Mucosa of stomach (tissue), 1 donor: ENCODE results near the gene TRMT44.

Source experiments
- H3K27me3 ChIP-seq: one replicate; pipeline ENCODE4 v1.7.0; 2013; ENCODE audit warnings: mild to moderate bottlenecking, low read length; ENCODE audit not compliant: control insufficient read depth, insufficient read depth
- H3K36me3 ChIP-seq: one replicate; pipeline ENCODE4 v1.7.0; 2013; ENCODE audit warnings: low read length; ENCODE audit not compliant: control insufficient read depth, insufficient read depth
- H3K4me1 ChIP-seq: one replicate; pipeline ENCODE4 v1.7.0; 2013; ENCODE audit warnings: mild to moderate bottlenecking, low read length; ENCODE audit not compliant: control insufficient read depth, insufficient read depth
- H3K4me3 ChIP-seq: one replicate; pipeline ENCODE4 v1.7.0; 2013; ENCODE audit warnings: low read length
- H3K9ac ChIP-seq: one replicate; pipeline ENCODE4 v1.7.0; 2013; ENCODE audit warnings: mild to moderate bottlenecking, low read length, moderate library complexity
- H3K9me3 ChIP-seq: one replicate; pipeline ENCODE4 v1.7.0; 2013; ENCODE audit warnings: mild to moderate bottlenecking, low read length, moderate library complexity; ENCODE audit not compliant: control insufficient read depth
- donor health status: Pancreatic carcinoma.

Gene TRMT44

DNA sequence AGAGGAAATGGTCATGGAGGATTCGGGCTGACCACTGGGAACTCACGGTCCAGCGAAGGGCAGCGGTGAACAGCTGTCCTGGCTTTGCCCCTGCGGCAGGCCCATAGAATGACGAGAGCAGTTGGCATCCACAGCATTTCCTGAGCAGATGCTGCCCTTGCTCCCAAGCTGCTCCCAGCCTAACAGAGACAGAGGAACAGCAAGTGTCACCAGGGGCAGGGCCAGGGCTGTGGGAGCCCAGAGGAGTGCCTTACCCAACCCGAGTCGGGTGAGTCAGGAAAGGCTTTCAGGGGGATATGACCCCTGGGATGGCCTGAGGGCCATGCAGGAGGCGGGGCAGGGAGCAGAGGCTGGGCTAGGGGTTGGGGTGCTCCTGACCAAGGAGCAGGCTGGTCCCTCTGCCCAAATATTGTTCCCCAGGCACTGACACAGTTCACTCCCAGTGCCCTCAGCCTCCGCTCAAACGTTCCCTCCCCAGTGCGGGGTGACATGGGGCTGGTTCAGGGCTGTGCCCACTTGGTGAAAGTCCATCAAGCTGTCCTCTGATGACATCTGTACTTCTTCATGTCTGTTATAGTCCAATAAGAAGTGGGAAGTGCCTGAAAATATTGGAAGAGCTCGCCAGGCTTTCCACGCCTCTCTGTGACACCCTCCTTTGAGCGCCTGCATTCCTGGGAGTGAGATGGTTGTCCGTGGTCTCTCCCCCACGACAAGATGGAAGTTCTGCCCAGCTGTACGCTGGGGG is 74.9 kb downstream of the TRMT44 start:
- Histone ChIP-seq H3K27me3 (no peaks in the 10 kb centered on the region), H3K4me3 (no peak overlapping the region), H3K36me3 (no peaks in the 10 kb centered on the region), H3K9ac (no peak overlapping the region), H3K4me1 (no peaks in the 10 kb centered on the region), H3K9me3 (no peaks in the 10 kb centered on the region)

DNA sequence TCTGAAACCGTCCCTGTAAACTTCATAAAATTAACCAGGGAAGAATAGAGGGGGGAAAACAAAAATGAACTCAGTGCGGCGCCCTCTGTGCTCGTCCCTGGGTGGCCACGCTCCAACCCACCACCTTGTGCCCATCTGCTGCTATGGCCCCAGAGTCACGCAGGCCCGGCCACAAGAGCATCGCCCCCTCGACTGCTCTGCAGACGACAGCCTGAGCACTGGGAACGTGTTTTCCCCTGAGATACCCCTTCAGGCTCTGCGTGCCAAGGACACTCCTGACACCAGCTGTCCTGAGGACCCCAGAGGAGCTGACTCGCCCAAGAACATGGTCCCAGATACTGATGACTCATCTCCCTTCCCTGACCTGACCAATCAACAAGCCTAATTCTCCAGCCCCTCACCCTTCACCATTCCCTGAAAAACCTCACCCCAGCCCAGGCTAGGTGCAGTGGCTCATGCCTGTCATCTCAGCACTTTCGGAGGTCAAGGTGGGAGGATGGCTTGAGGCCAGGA is 75.5 kb downstream of the TRMT44 start:
- Histone ChIP-seq H3K9me3 (no peaks in the 10 kb centered on the region), H3K27me3 (no peaks in the 10 kb centered on the region), H3K9ac (no peak overlapping the region), H3K4me1 (no peaks in the 10 kb centered on the region), H3K36me3 (no peaks in the 10 kb centered on the region), H3K4me3 (no peak overlapping the region)

DNA sequence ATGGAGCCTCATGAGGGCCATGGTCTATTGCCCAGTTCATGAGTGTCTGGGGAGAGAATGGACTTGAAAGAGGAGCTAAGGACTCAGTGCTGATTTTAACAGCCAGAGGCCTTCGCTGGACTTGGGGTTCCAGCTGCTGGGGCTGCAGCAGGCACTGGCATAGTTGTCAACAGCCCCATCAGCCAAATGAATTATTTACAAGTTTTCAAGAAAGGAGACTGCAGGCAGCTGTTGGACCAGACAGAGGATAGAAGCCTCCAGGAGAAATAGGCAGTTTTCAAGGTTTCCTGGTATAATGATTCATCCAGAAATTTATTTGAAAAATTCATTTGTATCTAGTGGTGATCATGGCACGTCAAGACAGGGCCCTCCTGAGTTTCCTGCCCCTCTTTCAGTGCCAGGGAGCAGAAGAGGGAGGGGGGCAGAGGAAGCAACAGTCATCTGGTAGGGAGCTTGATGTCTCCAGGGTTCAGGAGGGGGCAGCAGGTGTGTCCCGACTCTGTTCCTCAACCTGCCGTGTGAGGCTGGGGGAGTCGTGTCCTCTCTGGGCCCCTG is 76.5 kb downstream of the TRMT44 start:
- H3K36me3 ChIP-seq, result no peaks in the 10 kb centered on the region
- H3K4me1 ChIP-seq, result no peaks in the 10 kb centered on the region
- no peak overlapping the region for H3K9ac ChIP-seq
- H3K4me3 ChIP-seq, result no peak overlapping the region
- no peaks in the 10 kb centered on the region for H3K27me3 ChIP-seq
- no peaks in the 10 kb centered on the region for H3K9me3 ChIP-seq

DNA sequence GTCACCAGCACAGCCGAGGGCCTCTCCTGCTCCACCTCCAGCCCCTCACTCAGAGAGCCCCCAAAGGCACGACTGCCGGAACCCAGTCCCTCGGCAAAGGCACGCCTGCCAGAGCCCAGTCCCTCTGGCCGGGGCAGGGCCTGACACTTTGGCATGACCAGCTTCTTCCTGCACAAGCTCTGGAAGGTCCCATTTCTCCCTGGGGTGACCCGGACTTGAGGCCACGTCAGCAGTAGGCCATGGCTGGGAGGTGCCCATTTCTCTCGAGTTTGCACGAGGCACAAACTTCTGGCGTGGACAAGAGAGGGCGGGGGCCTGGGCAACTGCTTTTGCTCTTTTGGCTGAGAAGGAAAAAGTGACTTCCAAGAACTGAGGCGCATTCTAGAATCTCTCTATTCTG is 77.4 kb downstream of the TRMT44 start:
- Histone ChIP-seq H3K27me3 (no peaks in the 10 kb centered on the region), H3K4me3 (no peak overlapping the region), H3K9ac (no peak overlapping the region), H3K4me1 (no peaks in the 10 kb centered on the region), H3K9me3 (no peaks in the 10 kb centered on the region), H3K36me3 (no peaks in the 10 kb centered on the region)

DNA sequence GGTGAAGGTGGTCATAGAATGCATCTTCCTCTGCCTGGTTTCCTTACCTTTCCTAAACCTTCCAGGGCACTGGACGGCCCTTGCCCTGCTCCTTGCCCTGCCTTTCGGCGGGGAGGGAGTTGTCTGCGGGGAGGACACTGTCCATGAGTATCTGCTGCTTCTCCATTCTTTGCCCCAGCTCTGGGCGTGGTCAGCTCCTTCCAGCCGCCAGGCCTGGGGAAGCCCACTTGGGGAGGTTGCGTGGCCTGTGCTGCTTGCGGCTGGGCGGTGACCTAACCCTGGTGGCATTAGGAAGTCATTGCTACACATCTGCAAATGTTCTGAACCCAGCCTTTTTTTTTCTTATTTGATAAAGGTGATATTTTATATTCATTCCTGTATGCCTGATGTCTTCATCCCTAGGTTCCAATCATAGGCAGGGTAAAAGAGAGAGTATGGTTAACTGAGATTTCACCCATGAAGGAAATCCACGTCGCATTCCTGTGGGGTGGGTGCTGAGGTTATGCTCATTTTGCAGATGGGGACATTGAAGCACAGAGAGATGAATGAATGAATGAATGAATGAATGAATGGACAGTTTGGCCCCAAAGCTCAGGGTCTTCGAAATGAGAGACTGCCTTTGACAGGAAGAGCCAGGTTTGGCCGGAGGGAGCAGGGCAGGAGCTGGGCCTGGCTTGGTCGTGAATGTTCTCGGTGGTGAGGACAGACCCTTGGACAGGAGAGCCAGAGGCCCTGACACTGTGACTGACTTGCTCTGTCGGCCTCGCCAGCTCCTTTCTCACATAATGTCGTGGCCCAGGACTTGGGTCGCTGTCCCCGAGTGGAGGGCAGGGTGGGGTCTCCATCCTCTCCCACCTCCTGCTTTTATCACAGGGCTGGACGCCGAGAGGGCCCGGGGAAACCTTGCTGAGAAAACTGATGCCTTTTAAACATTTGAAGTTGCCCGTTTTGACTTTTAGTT is 81.9 kb downstream of the TRMT44 start:
- Histone ChIP-seq H3K4me1 (no peaks in the 10 kb centered on the region), H3K9ac (no peak overlapping the region), H3K36me3 (no peaks in the 10 kb centered on the region), H3K9me3 (no peaks in the 10 kb centered on the region), H3K27me3 (no peaks in the 10 kb centered on the region), H3K4me3 (no peak overlapping the region)

DNA sequence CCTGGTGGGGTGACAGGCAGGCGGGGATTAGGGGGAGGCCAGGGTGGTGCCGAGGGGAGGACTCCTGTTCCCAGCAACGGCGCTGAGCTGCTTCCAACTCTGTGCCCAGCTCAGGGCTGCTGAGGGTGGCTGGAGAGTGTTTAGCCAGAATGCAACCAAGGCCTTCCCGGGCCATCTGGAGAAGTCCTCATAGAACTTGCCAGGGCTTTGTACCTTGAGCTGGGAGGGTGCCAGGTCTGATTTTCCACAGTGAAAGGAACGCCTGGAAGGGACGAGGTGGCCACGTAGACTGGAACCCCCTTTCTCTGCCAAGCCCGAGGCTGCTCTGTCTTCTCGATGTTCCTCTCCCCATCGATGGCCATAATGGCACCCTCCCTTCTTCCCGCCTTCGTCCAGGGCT is 82.6 kb downstream of the TRMT44 start:
- H3K36me3 ChIP-seq, result no peaks in the 10 kb centered on the region
- no peak overlapping the region for H3K9ac ChIP-seq
- H3K9me3 ChIP-seq, result no peaks in the 10 kb centered on the region
- no peak overlapping the region for H3K4me3 ChIP-seq
- no peaks in the 10 kb centered on the region for H3K27me3 ChIP-seq
- no peaks in the 10 kb centered on the region for H3K4me1 ChIP-seq

DNA sequence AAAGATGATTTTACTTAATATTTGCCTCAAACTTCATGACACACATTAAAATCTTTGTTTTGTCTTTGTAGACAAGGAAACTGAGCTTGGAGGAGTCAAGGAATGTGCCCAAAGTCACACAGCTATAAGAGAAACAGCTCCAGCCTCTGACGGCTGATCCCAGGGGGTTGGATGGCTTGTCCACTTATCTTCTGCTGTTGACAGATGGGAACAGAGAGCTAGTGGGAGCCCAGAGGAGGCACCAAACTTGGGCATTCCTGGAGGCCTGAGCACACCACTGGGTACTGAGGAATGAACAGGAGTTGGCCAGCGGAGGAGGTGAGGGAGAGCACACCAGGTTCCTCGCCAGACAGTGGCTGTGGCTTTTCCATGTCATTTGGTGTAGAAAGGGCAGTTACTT is 83.2 kb downstream of the TRMT44 start:
- Histone ChIP-seq H3K9me3 (no peaks in the 10 kb centered on the region), H3K36me3 (no peaks in the 10 kb centered on the region), H3K27me3 (no peaks in the 10 kb centered on the region), H3K4me1 (no peaks in the 10 kb centered on the region), H3K4me3 (no peak overlapping the region), H3K9ac (no peak overlapping the region)

DNA sequence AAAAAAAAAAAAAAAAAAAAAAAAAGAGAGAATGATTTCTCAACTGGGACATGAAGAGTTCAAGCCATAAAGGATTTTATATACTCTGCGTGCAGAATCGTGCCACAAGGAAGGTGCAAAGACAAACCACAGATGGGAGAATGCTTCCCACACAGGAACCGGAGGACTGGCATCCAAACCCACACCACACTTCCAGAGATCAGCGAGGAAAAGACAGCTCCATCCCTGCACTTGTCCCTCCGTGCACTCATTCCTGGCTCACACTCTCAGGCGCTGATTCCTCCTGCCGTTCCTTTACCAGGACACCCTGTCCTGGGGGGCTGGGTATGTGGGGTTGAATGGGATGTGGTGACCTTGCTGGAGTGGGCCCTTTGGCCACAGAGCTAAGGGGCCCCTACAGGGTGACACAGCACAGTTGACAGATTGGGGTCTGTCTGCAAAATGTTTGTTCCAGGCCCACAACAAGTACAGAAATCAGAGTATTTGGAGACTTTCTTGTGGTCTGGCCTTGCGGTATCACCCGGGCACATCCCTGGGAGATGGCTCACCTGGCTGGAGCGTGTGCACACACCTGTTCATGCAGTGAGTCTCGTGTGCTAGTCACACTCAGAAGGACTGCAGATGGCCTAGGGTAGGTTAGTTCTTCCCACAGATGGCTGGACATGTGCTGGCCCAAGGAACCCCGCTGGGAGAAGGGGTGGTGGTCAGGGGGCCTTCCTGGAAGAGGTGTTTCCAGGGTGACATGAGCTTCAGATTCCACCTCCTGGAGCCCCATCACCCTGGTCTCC is 84.2 kb downstream of the TRMT44 start:
- Histone ChIP-seq H3K4me1 (no peaks in the 10 kb centered on the region), H3K27me3 (no peaks in the 10 kb centered on the region), H3K9ac (no peak overlapping the region), H3K4me3 (no peak overlapping the region), H3K36me3 (no peaks in the 10 kb centered on the region), H3K9me3 (no peaks in the 10 kb centered on the region)

DNA sequence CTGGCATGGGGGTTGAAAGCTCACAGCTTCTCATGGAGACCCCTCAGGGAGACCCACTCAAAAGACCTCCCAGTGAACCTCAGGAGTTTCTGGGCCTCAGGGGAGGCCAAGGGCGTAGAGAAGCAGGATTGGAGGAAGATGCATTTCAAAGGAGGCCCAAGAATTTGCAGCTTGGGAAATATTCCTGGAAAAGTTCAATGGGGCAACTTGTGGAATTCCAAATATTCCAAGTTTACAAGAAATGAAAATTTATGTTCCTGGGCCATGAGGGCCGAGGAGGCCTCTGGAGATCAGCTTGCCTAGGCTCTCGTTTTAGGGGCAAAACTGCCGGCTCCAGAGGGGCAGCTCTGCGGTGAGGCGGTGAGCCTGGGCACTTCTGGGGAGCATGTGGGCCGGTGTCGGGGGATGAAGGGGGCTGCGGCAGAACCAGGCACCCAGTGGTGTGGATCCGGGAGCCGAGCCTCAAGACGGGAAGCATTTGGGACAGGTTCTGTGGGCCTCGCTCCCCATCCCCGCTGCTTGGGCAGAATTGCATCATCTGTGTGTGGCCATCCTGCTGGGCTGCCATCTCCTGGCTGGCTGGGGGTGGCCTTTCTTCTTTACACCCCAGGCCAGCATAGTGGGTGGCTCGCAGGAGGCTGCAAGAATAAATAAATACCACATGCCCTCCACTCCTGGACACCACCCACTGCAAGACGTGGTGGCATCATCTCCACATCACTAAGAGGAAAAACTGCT is 85.0 kb downstream of the TRMT44 start:
- no peaks in the 10 kb centered on the region for H3K4me1 ChIP-seq
- H3K36me3 ChIP-seq, result no peaks in the 10 kb centered on the region
- no peaks in the 10 kb centered on the region for H3K9me3 ChIP-seq
- no peaks in the 10 kb centered on the region for H3K27me3 ChIP-seq
- no peak overlapping the region for H3K9ac ChIP-seq
- no peak overlapping the region for H3K4me3 ChIP-seq
